Prostate gland (tissue), 2 donors: ENCODE results near the gene DTX2. TPM values are rescaled to one million over a fixed set of nuclear protein-coding genes. Genes with fewer than 3 reads are reported as not detected.
A peak's percentile ranks its signal among the peaks of the same experiment; 100 is the strongest.
"Not testable (repeated sequence)": the region's sequence is repeated elsewhere in the genome, so short reads cannot be mapped to it uniquely, and the experiment has no call there.

Experiments used
- DNase-seq: peaks from one replicate; pipeline ENCODE4 v3.0.0-alpha.2; 2019; ENCODE audit warnings: low spot score
- H3K27ac ChIP-seq, 2 donors: fragments of 200-600 bp; sonication (generic); 2 replicates each; pipeline ENCODE4 v1.5.1; 2017 to 2019
- H3K27me3 ChIP-seq: fragments of 200-600 bp; sonication (generic); replicated peaks from 2 replicates; pipeline ENCODE4 v1.5.1; 2019; ENCODE audit not compliant: insufficient read depth
- H3K36me3 ChIP-seq, 2 donors: fragments of 200-600 bp; sonication (generic); 1 replicate in 1 of 2; 2 replicates in 1 of 2; pipeline versions ENCODE4 v1.5.1 to v1.8.1; 2017 to 2019
- H3K4me1 ChIP-seq: fragments of 200-600 bp; sonication (generic); replicated peaks from 2 replicates; pipeline ENCODE4 v1.5.1; 2019
- H3K4me3 ChIP-seq, 2 donors: fragments of 200-600 bp; sonication (generic); 2 replicates each; pipeline ENCODE4 v1.5.1; 2017 to 2019
- H3K9me3 ChIP-seq: fragments of 200-600 bp; sonication (generic); 2 replicates; pipeline ENCODE4 v1.5.1; 2017
- CTCF ChIP-seq, 4 experiments: fragments of 200-600 bp in 2 of 4; fragments of 450-650 bp in 2 of 4; sonication (generic) in 2 of 4; IDR thresholded peaks; 1 replicate in 3 of 4; 2 replicates in 1 of 4; pipeline ENCODE4 v1.5.1; 2016 to 2019; ENCODE audit warnings: antibody characterized with exemption in 4 of 4, mild to moderate bottlenecking in 2 of 4, moderate library complexity in 2 of 4
- POLR2A ChIP-seq: fragments of 450-650 bp; IDR thresholded peaks from one replicate; pipeline ENCODE4 v1.6.1; 2016; ENCODE audit warnings: antibody characterized with exemption, mild to moderate bottlenecking
- POLR2AphosphoS5 ChIP-seq: sonication (generic); formaldehyde crosslinking; IDR thresholded peaks from one replicate; pipeline ENCODE4 v1.6.1; 2017; ENCODE audit warnings: antibody characterized with exemption
- WGBS: methylation state at CpG from one replicate; pipeline ENCODE4 v1.1.5; 2018; 5-methylcytosine and 5-hydroxymethylcytosine counted together
- intact Hi-C: fragments of 100-400 bp; cut with DNase I; formaldehyde crosslinking; loops from one replicate; pipeline ENCODE4 v1.14.2; 2022
- total RNA-seq, 2 donors: library from RNA; depleted of rRNA; stranded (reverse); fragments of >200 nt; gene quantifications; one replicate each; pipeline ENCODE4 v1.1.0, GENCODE V29; 2016

Gene DTX2
- total RNA-seq, 2 donors from 2014 or later, result 67.8 to 142 TPM

GRCh38 chr7:76428868-76429805, 32.4 kb upstream of the DTX2 start:
- no peak for DNase-seq
- Histone ChIP-seq H3K27ac (no peak overlapping the region), H3K4me3 (no peak overlapping the region), H3K9me3 (no peaks in the 10 kb centered on the region), H3K27me3 (no peaks in the 10 kb centered on the region), H3K4me1 (no peaks in the 10 kb centered on the region), H3K36me3 (no peaks in the 10 kb centered on the region)
- intact Hi-C loops, result no loop called here
- WGBS, result 86% methylated on average over 18 of the region's 18 CpGs
- TF ChIP-seq POLR2AphosphoS5, result no peak
- no peak for TF ChIP-seq CTCF (IDR thresholded peaks at IDR 0.05)
- no peak for TF ChIP-seq POLR2A

GRCh38 chr7:76430211-76430610, 31.3 kb upstream of the DTX2 start:
- 92% methylated on average over 9 of the region's 9 CpGs for WGBS
- Histone ChIP-seq H3K27me3 (no peaks in the 10 kb centered on the region), H3K4me1 (no peaks in the 10 kb centered on the region), H3K9me3 (no peaks in the 10 kb centered on the region), H3K4me3 (no peak overlapping the region), H3K27ac (no peak overlapping the region), H3K36me3 (no peaks in the 10 kb centered on the region)
- DNase-seq, result no peak
- no peak for TF ChIP-seq CTCF (IDR thresholded peaks at IDR 0.05)
- no peak for TF ChIP-seq POLR2A
- no peak for TF ChIP-seq POLR2AphosphoS5
- intact Hi-C loops, result no loop called here

- intact Hi-C loops, result no loop called here
- no peaks in the 10 kb centered on the region for H3K36me3 ChIP-seq
- H3K9me3 ChIP-seq, result no peaks in the 10 kb centered on the region
- DNase-seq, result no peak
- H3K27me3 ChIP-seq, result no peaks in the 10 kb centered on the region
- WGBS, result 94% methylated on average over 3 of the region's 3 CpGs
- no peak overlapping the region for H3K4me3 ChIP-seq
- H3K4me1 ChIP-seq, result no peaks in the 10 kb centered on the region
- H3K27ac ChIP-seq, result no peak overlapping the region
- TF ChIP-seq CTCF (IDR thresholded peaks at IDR 0.05), result no peak
- no peak for TF ChIP-seq POLR2AphosphoS5
- TF ChIP-seq POLR2A, result no peak
Observed at GRCh38 chr7:76430836-76431235, 30.7 kb upstream of the DTX2 start.

- H3K9me3 ChIP-seq, H3K27ac ChIP-seq, intact Hi-C loops, H3K4me1 ChIP-seq, H3K27me3 ChIP-seq, H3K4me3 ChIP-seq, H3K36me3 ChIP-seq: not testable (repeated sequence)
- 20% methylated on average over 2 of the region's 2 CpGs for WGBS
- peak; percentile 67 for DNase-seq
- TF ChIP-seq POLR2AphosphoS5, result peak; percentile 28
- TF ChIP-seq CTCF (IDR thresholded peaks at IDR 0.05), result peak; percentile 29 to 82 (median 50)
Observed at GRCh38 chr7:76437873-76438272, 23.6 kb upstream of the DTX2 start.

GRCh38 chr7:76439120-76439888, 22.2 kb upstream of the DTX2 start:
- DNase-seq, H3K4me3 ChIP-seq, H3K4me1 ChIP-seq, H3K36me3 ChIP-seq, H3K27ac ChIP-seq, H3K27me3 ChIP-seq, intact Hi-C loops, H3K9me3 ChIP-seq: not testable (repeated sequence)
- WGBS, result no CpG with 5 or more reads among the region's 7 CpGs

GRCh38 chr7:76440404-76440803, 21.1 kb upstream of the DTX2 start:
- DNase-seq, H3K27me3 ChIP-seq, H3K9me3 ChIP-seq, H3K36me3 ChIP-seq, intact Hi-C loops, H3K4me3 ChIP-seq, H3K27ac ChIP-seq, H3K4me1 ChIP-seq: not testable (repeated sequence)
- 93% methylated on average over 4 of the region's 4 CpGs for WGBS

- H3K4me3 ChIP-seq, H3K36me3 ChIP-seq, H3K9me3 ChIP-seq, H3K4me1 ChIP-seq, intact Hi-C loops, H3K27me3 ChIP-seq, H3K27ac ChIP-seq, DNase-seq: not testable (repeated sequence)
- WGBS, result 58% methylated on average over 2 of the region's 10 CpGs
Observed at GRCh38 chr7:76441792-76442191, 19.7 kb upstream of the DTX2 start.
